SH-SY5Y (cell line): ENCODE results near the gene CDC5L.

Experiments
- GATA2 ChIP-seq: IDR thresholded peaks from 2 replicates; pipeline ENCODE4 v1.6.1; 2011; ENCODE audit warnings: mild to moderate bottlenecking, low read depth, low read length
- GATA3 ChIP-seq: IDR thresholded peaks from 2 replicates; pipeline ENCODE4 v1.6.1; 2011; ENCODE audit warnings: low read depth, mild to moderate bottlenecking, low read length, moderate library complexity

DNA sequence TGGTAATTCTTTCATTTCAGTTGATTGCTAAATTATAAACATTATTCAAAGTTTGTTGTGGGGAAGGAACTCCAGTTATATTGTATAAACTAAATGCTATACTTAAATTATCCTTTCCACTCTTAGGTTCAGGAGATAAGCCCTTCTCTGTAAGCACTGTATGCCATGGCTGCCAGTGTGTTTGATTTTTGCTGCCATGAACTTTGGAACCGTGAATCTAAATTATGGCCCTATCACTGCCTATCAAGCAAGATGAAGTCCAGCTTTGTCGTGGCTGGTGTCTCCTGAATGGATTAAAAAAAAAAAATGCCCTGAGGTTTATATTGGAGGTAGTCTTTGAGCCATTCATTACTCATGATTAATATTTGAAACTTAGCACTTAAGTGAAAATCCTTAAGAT, 44.7 kb downstream of the CDC5L start:
- no peak for TF ChIP-seq GATA2
- no peak for TF ChIP-seq GATA3
